RWPE2 (cell line): Measurements from ENCODE around the gene AFAP1.

ENCODE experiments used
- ATAC-seq: fragments of 200-7000 bp; cut with Tn5 transposase; 3 replicates; pipeline ENCODE4 v1.9.1; 2021; ENCODE audit warnings: low read depth
- DNase-seq: peaks from one replicate; pipeline ENCODE4 v3.0.0-alpha.2; 2020; ENCODE audit warnings: low spot score
- H3K27ac ChIP-seq: fragments of 450-650 bp; 2 replicates; pipeline ENCODE4 v1.5.1; 2017; ENCODE audit warnings: mild to moderate bottlenecking; ENCODE audit not compliant: poor library complexity, severe bottlenecking
- H3K27me3 ChIP-seq: fragments of 250-450 bp; sonication (Bioruptor Pico); 2 replicates; pipeline ENCODE4 v1.5.1; 2021; ENCODE audit warnings: mild to moderate bottlenecking, moderate library complexity; ENCODE audit not compliant: insufficient read depth, poor library complexity, severe bottlenecking
- H3K36me3 ChIP-seq: fragments of 250-450 bp; sonication (Bioruptor Pico); 2 replicates; pipeline ENCODE4 v1.5.1; 2020; ENCODE audit warnings: low read depth, mild to moderate bottlenecking, moderate library complexity
- H3K4me1 ChIP-seq: fragments of 250-450 bp; sonication (Bioruptor Pico); 2 replicates; pipeline ENCODE4 v1.5.1; 2021; ENCODE audit warnings: mild to moderate bottlenecking, moderate library complexity; ENCODE audit not compliant: insufficient read depth, poor library complexity, severe bottlenecking
- H3K4me3 ChIP-seq: fragments of 250-450 bp; sonication (Bioruptor Pico); 2 replicates; pipeline ENCODE4 v1.5.1; 2021; ENCODE audit warnings: mild to moderate bottlenecking, moderate library complexity; ENCODE audit not compliant: severe bottlenecking
- H3K9me3 ChIP-seq: fragments of 250-450 bp; sonication (Bioruptor Pico); 2 replicates; pipeline ENCODE4 v1.5.1; 2021; ENCODE audit warnings: mild to moderate bottlenecking, moderate library complexity; ENCODE audit not compliant: severe bottlenecking
- TF ChIP-seq, protein P1 (sequence below): fragments of 450-650 bp; IDR thresholded peaks from one replicate; pipeline ENCODE4 v1.5.1; 2017; ENCODE audit warnings: mild to moderate bottlenecking, moderate library complexity; ENCODE audit not compliant: poor library complexity, severe bottlenecking

AFAP1 gene

DNA sequence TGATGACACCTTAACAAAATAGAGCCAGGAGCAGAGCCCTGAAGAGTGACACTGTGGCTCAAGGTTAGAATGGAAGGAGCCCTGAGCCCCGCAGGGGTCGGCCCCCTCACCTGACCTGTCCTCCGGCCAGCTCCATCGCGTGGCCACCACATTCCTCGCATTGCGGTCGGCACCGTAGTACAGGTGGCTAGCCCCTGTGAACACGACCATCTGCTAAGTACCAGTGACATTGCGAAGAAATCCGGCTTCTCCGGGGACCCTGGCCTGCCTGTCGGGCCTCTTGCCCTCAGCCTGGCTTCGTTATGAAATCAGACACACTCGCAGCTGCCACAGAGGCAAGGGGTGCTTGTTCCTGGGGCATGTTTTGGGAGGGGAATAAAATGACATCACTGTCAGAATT lies 179.0 kb downstream of the AFAP1 start:
- H3K27me3 ChIP-seq = no peaks in the 10 kb centered on the region
- peaks cover 28% of the 10 kb centered on the region for H3K36me3 ChIP-seq
- ATAC-seq (no peak), DNase-seq (no peak)
- no peak overlapping the region for H3K27ac ChIP-seq
- H3K4me3 ChIP-seq = no peak overlapping the region
- no peaks in the 10 kb centered on the region for H3K9me3 ChIP-seq
- TF ChIP-seq, protein P1, sequence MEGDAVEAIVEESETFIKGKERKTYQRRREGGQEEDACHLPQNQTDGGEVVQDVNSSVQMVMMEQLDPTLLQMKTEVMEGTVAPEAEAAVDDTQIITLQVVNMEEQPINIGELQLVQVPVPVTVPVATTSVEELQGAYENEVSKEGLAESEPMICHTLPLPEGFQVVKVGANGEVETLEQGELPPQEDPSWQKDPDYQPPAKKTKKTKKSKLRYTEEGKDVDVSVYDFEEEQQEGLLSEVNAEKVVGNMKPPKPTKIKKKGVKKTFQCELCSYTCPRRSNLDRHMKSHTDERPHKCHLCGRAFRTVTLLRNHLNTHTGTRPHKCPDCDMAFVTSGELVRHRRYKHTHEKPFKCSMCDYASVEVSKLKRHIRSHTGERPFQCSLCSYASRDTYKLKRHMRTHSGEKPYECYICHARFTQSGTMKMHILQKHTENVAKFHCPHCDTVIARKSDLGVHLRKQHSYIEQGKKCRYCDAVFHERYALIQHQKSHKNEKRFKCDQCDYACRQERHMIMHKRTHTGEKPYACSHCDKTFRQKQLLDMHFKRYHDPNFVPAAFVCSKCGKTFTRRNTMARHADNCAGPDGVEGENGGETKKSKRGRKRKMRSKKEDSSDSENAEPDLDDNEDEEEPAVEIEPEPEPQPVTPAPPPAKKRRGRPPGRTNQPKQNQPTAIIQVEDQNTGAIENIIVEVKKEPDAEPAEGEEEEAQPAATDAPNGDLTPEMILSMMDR = no peak
- H3K4me1 ChIP-seq = no peaks in the 10 kb centered on the region

DNA sequence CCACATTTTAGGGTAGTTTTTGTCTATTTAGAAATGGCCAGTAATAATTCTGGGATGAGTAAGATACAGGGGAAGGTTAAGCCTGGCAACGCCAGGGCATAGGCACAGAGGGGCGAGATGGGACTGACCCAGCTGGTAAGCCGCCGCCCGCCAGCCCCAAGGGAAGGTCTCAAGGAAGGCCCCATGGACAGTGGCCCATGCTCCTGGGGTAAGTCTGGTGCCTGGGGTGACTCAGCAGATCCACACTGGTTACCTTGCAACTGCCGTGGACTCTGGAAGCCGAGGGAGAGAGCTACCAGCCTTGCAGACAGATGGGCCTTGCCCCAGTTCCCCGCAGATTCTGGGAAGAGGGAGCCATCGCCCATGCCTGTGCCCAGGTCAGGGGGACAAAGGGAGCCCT lies 179.4 kb downstream of the AFAP1 start:
- Histone ChIP-seq H3K36me3 (peaks cover 28% of the 10 kb centered on the region), H3K27ac (no peak overlapping the region), H3K9me3 (no peaks in the 10 kb centered on the region), H3K27me3 (no peaks in the 10 kb centered on the region), H3K4me1 (no peaks in the 10 kb centered on the region), H3K4me3 (no peak overlapping the region)
- ATAC-seq = no peak
- no peak for DNase-seq
- TF ChIP-seq, protein P1 = no peak

DNA sequence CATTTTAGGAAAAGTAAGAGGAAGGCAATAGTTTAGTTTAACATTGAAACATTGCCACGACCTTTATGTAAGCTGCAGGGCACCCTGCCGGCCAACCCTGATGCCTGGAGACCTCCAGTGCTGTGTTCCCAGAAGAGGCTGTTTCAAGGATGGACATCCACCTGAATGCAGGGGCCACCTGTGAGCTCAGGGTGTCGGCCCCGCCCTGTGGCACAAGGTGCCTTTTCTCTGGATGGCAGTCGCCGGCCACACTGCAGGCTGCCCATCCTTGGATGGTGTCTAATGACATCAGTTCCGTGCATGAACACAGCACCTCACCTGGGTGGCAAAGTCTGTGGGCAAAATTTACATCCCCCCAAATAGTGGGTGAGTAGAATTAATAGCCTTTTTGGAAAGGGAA lies 180.0 kb downstream of the AFAP1 start:
- DNase-seq = no peak
- Histone ChIP-seq H3K36me3 (peaks cover 28% of the 10 kb centered on the region), H3K27ac (no peak overlapping the region), H3K4me1 (no peaks in the 10 kb centered on the region), H3K9me3 (no peaks in the 10 kb centered on the region), H3K27me3 (no peaks in the 10 kb centered on the region), H3K4me3 (no peak overlapping the region)
- TF ChIP-seq, protein P1 = no peak
- ATAC-seq = no peak

DNA sequence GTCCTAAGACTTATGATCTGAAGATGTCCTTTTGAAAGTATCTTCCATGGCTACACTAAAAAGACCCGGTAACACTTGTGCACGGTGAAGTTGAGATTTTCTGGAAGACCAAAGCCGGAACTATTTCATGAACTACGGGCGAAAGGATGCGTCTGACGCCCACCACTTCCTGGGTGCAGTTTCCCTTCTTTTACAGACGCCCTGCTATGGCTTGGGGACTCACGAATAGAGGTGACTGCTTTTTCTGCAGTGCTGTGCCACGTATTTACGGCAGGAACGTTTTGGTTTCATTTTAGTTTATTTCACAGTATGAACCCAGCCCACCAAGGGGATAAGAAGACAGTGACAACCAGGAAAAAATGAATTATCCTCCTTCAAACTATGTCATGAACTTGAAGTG lies 180.4 kb downstream of the AFAP1 start:
- no peak overlapping the region for H3K4me3 ChIP-seq
- no peaks in the 10 kb centered on the region for H3K4me1 ChIP-seq
- ATAC-seq = no peak
- TF ChIP-seq, protein P1 = no peak
- no peak for DNase-seq
- no peak overlapping the region for H3K27ac ChIP-seq
- peaks cover 28% of the 10 kb centered on the region for H3K36me3 ChIP-seq
- no peaks in the 10 kb centered on the region for H3K27me3 ChIP-seq
- H3K9me3 ChIP-seq = no peaks in the 10 kb centered on the region

DNA sequence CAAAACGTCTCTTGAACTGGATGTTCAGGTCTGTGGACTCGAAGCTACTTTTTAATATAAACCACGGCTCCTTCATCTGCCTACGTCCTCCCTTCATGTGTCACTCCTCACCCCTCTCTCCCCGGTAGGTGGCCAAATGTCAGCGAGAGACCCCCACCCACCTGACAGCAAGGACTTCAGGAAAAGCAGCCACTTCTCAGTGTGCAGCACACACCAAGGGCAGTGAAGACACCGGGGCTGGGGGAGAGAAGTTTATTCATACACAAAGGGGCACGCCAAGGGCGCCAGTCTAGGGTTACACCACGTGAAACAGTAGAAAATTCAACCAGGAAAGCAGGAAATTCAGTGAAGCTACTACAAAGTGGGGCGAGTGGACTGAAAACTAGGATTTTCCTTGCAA lies 181.2 kb downstream of the AFAP1 start:
- H3K27me3 ChIP-seq = no peaks in the 10 kb centered on the region
- H3K4me1 ChIP-seq = no peaks in the 10 kb centered on the region
- TF ChIP-seq, protein P1 = no peak
- H3K4me3 ChIP-seq = no peak overlapping the region
- DNase-seq = no peak
- no peaks in the 10 kb centered on the region for H3K9me3 ChIP-seq
- peaks cover 28% of the 10 kb centered on the region for H3K36me3 ChIP-seq
- no peak overlapping the region for H3K27ac ChIP-seq
- no peak for ATAC-seq
